Esophagus (tissue), 2 donors: ENCODE measurements around the gene METTL3. TPM values are rescaled to one million over a fixed set of nuclear protein-coding genes. Genes with fewer than 3 reads are reported as not detected.

ENCODE experiments used
- H3K27ac ChIP-seq, 2 donors: one replicate each; pipeline ENCODE4 v1.5.1; 2013; ENCODE audit warnings: low read depth in 2 of 2, mild to moderate bottlenecking in 2 of 2, inconsistent platforms in 1 of 2, low read length in 1 of 2, moderate library complexity in 1 of 2
- H3K27me3 ChIP-seq, 2 donors: one replicate each; pipeline ENCODE4 v1.6.1; 2013; ENCODE audit warnings: low read length in 2 of 2, control low read depth in 1 of 2, mild to moderate bottlenecking in 1 of 2; ENCODE audit not compliant: insufficient read depth in 2 of 2, control insufficient read depth in 1 of 2
- H3K36me3 ChIP-seq, 2 donors: one replicate each; pipeline ENCODE4 v1.6.1; 2013; ENCODE audit warnings: low read length in 1 of 2; ENCODE audit not compliant: control insufficient read depth in 2 of 2, insufficient read depth in 2 of 2
- H3K4me1 ChIP-seq, 2 donors: one replicate each; pipeline ENCODE4 v1.6.1; 2013; ENCODE audit warnings: low read length in 1 of 2; ENCODE audit not compliant: control insufficient read depth in 2 of 2, insufficient read depth in 2 of 2
- H3K4me3 ChIP-seq, 2 donors: one replicate each; pipeline ENCODE4 v1.5.1; 2013; ENCODE audit warnings: low read length in 2 of 2, mild to moderate bottlenecking in 2 of 2, low read depth in 1 of 2, moderate library complexity in 1 of 2
- H3K9me3 ChIP-seq, 2 donors: one replicate each; pipeline ENCODE4 v1.6.1; 2013; ENCODE audit warnings: mild to moderate bottlenecking in 2 of 2, low read depth in 1 of 2, low read length in 1 of 2, moderate library complexity in 1 of 2; ENCODE audit not compliant: control insufficient read depth in 2 of 2, insufficient read depth in 1 of 2
- WGBS, 2 donors: extraction: QIAGEN DNeasy Blood & Tissue Kit; methylation state at CpG; one replicate each; pipeline ENCODE4 v1.1.7; 2013; 5-methylcytosine and 5-hydroxymethylcytosine counted together
- polyA plus RNA-seq, 2 donors: library from polyadenylated mRNA; stranded (reverse); fragments of 200-250 nt; gene quantifications; one replicate each; pipeline ENCODE4 v1.2.3, GENCODE V29; 2013
- donor health status: healthy with polysubstance abuse.
- donor health status: Bipolar disorder and iron deficiency.

The METTL3 gene
- polyA plus RNA-seq, 2 donors, result 26.0 to 34.6 TPM

DNA sequence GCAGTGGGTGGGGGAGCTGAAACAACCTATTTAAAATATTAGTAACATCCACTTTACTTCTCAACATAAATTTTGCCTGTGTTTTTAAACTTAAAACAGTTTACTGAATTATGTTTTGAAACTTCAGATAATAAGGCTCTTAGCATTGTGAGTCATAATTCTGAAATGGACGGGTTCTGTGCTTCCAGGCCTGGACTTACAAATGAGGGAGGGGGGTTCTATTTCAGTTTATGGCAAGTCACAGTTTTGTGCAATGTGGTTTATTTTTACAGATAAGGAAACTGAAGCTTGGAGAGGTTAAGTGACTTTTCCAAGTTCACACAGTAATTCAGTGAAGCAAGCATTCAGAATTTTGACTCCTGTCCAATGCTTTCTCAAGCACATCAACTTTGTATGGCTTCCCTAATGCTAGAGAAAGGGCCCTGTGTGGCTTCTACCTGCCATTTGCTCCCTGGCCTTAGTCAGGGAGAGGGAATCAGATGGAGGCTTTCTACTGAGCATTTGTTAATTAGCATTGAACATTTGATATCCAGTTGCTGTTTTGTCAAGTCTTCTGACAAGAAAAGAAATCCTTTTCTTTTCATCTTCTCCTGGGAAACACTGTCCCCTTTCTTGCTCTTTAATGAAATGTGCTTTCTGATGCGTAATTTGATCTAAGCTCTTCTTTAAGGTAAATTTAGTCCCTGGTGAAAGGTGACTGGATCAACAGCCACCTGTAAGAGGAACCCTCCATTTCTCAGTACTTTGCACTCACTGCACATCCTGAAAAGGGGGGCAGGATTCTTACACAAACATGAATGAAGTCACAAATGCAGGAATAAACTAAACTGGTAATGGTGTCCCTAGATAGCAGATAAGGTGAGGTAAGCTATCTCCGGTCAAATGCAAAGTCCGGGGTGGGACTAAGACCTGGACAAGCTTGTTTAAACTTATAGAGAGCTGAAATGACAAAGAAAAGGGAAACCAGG lies 17.5 kb upstream of the METTL3 start:
- Histone ChIP-seq H3K9me3 (no peaks in the 10 kb centered on the region), H3K4me3 (no peak overlapping the region), H3K27ac (no peak overlapping the region), H3K36me3 (no peaks in the 10 kb centered on the region), H3K27me3 (no peaks in the 10 kb centered on the region), H3K4me1 (no peaks in the 10 kb centered on the region)
- WGBS, 2 donors, result 76 to 78% methylated on average over 4 of the region's 4 CpGs

DNA sequence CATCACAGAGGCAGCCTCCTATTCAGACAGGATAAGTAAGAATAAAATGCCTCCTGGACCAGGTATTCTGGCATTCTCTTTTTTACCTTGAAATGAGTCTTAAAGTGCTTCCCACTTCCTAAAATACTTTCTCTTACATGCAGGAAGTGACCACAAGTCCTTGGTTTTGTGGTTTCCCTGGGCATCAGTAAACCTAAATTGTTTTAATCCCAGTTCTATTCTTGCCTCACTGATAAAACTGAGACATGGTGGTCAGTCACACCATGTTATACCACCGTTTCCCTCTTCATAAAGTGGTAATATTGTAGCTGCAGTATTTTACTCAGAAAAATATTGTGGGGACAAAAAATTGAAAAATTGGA lies 16.2 kb upstream of the METTL3 start:
- Histone ChIP-seq H3K27ac (no peak overlapping the region), H3K36me3 (no peaks in the 10 kb centered on the region), H3K27me3 (no peaks in the 10 kb centered on the region), H3K4me1 (no peaks in the 10 kb centered on the region), H3K4me3 (no peak overlapping the region), H3K9me3 (no peaks in the 10 kb centered on the region)
- WGBS, 2 donors, result 58 to 61% methylated on average over 1 of the region's 1 CpG

DNA sequence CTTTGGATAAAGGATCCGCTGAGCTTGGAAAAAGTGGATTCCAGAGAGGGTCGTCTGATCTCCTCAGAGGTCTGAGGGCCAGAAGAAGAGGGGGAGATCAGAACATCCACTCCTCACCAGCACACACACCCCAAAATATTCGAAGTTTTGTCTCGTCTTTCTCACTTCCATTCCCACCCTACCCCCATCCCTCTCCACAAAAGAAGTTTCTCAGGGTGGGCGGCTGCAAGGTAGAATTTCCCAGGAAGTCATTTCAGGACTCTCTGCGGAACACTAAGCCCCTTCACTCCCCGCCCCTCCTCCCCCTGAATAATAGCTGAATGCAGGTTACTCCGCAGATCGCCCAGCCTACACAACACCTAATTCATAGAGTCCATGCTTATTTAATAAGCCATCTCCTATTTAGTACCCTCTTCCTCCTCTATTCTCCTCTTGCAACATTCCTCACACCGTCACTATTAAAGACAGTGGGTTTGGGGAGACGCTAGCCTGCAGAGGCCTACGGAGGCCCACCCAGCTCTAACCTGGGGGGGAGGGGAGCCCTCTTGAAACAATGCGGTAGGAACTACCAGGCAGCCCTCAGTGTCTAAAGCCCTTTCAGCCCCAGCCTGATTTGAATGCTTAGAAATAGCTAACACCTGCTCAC lies 15.7 kb upstream of the METTL3 start:
- no peak overlapping the region for H3K27ac ChIP-seq
- WGBS, 2 donors, result 20 to 24% methylated on average over 13 of the region's 13 CpGs
- no peaks in the 10 kb centered on the region for H3K36me3 ChIP-seq
- peak overlapping the region; percentile 56 to 58 for H3K4me3 ChIP-seq
- H3K27me3 ChIP-seq, result no peaks in the 10 kb centered on the region
- H3K9me3 ChIP-seq, result no peaks in the 10 kb centered on the region
- H3K4me1 ChIP-seq, result no peaks in the 10 kb centered on the region

DNA sequence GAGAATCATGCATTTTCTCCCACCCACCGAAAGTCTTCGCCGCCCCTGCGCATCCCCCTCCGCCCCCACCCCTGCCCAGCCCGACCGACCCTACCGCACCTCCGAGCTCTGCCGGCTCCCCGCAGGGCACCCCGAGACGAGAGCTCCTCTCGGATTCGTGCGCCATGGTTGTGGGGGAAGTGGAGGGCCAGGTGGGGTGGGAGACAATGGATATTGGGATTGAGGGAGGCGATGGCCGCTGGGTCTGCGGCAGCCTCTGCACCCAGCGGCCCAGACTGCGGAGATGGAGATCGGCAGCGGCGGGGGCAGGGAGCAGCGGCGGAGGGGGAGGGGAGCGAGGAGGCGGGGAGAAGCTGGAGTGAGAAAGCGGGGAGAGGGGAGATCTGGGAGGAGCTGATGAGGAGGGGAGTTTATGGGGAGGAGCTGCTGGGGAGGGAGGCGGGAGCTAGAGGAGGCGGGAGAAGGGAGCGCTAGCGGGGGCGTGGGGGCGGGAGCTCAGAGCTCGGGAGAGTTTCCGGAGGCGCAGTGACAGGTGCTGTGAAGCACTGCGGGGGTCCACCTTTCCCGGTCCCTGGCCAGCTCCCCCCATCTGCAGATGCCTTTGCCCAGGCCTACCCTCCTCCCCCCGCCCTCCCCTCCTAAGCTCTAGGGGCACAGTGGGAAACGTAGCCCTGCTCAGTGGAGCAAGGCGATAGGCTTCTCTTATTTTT lies 15.0 kb upstream of the METTL3 start, which contains the start of gene SALL2:
TSS of gene SALL2 (minus strand) at position 385 of the 710 bp plus-strand sequence. CDS start at position 166, 219 bp downstream.
- Histone ChIP-seq H3K9me3 (no peaks in the 10 kb centered on the region), H3K36me3 (no peaks in the 10 kb centered on the region), H3K27ac (peak within 1 kb of the TSS in 1 of 2 donors; percentile 43), H3K27me3 (no peaks in the 10 kb centered on the region), H3K4me3 (peak within 1 kb of the TSS; percentile 56 to 58), H3K4me1 (no peaks in the 10 kb centered on the region)
- 1% methylated on average over 33 to 42 of the region's 43 CpGs for WGBS, 2 donors

DNA sequence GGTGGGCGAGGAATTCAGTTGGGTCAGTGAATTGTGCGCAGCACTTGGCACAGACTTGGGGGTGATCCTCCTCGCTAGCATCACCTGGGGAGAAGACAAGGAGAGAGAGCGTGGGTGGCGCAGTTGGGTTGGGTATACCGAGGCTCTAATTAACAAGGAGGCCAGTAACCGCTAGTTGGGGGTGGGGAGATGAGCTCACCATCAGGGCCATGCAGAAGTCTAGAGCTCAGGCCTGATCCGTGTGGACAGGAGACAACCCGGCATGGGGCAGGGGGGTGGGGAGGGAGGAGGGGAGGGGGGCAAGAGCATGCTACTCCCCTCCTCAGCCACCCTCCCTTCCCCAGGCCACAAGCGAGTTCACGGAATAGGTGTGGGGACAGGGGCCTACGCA lies 14.4 kb upstream of the METTL3 start:
- peak overlapping the region in 1 of 2 donors; percentile 43 for H3K27ac ChIP-seq
- no peaks in the 10 kb centered on the region for H3K9me3 ChIP-seq
- H3K4me3 ChIP-seq, result peak overlapping the region; percentile 56 to 58
- H3K4me1 ChIP-seq, result no peaks in the 10 kb centered on the region
- no peaks in the 10 kb centered on the region for H3K27me3 ChIP-seq
- WGBS, 2 donors, result 27 to 58% methylated on average over 7 to 12 of the region's 12 CpGs
- no peaks in the 10 kb centered on the region for H3K36me3 ChIP-seq

DNA sequence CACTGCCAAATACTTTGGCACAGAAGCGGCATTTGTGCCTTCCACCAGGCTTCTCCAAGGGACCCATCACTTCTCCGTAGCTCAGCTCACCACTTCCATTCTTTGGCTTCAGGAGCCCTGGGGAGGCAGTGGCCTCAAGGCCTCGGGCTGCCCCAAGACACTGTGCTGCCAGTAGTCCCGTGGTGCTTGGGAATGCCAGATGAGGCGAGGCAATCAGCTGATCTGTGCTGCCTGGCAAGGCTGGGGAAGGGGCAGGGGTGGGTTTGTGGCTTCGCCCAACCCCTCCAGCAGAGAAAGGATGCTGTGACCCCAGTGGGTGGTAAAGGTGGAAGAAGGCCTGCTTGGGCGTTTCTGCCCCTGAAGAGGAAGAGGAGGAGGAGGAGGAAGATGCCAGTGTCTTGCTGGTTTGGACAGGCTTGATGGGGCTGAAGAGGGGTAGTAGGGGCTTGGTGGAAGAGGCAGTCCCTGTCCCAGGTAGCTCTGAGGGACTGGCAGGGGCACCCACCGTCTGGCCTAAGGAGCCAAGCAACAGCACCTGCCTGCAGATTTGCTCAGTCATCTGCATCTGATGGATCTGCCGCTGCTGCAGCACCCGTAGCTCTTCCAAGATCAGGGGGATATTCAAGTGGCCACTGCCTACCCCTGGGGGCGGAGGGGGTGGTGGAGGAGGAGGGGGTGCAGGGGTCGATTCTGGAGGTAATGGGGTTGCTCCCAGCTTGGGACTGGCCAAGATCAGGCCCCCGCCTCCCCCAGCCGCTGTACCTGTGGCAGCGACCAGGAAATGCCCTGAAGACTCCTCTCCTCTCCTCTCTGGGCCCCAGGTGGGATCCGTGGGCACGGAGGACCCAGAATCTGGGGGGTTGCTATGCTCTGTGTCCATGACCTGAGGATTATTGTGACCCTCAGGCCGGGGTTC lies 13.7 kb upstream of the METTL3 start:
- Histone ChIP-seq H3K36me3 (no peaks in the 10 kb centered on the region), H3K27me3 (no peaks in the 10 kb centered on the region), H3K27ac (no peak overlapping the region), H3K4me3 (no peak overlapping the region), H3K4me1 (no peaks in the 10 kb centered on the region), H3K9me3 (no peaks in the 10 kb centered on the region)
- WGBS, 2 donors, result 81 to 83% methylated on average over 18 of the region's 18 CpGs

DNA sequence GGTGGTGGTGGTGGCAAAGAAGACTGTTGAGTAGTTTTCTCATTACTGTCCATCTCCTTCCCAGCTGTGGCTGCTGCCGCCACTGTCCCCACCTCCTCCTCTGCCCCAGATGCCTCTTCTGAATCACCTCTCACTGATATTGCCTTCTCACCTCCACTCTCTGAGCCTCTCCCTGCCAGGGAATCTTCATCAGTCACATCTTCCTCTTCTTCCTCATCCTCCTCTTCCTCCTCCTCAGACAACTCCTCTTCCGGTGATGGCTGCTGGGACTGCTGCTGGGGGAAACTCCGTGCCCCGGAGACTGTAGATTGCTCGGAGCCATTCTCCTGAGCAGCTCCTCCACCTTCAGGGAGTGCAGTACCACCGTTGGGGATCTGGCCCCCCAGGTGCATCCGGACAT lies 12.1 kb upstream of the METTL3 start:
- Histone ChIP-seq H3K27me3 (no peaks in the 10 kb centered on the region), H3K27ac (no peak overlapping the region), H3K4me3 (no peak overlapping the region), H3K4me1 (no peaks in the 10 kb centered on the region), H3K9me3 (no peaks in the 10 kb centered on the region), H3K36me3 (no peaks in the 10 kb centered on the region)
- WGBS, 2 donors, result 76 to 88% methylated on average over 6 to 7 of the region's 7 CpGs

DNA sequence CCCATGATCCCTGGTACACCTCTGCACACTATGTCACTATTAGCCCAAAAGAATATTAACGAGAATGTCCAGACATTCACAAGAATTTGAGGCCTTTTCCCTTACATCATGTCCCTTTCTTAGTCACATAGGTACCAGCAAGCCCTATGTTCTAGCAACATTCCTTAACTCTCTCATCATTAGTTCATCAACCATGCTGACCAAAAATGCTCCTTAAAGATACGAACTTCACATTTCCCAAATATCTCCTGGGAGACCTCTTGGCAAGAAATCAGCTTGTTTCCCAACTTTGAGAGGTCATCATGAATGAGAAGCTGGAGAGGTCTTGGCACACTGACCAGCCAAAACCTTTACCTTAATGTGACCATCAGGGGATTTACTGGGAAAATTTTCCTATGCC lies 10.4 kb upstream of the METTL3 start:
- Histone ChIP-seq H3K36me3 (no peaks in the 10 kb centered on the region), H3K9me3 (no peaks in the 10 kb centered on the region), H3K4me3 (no peak overlapping the region), H3K27ac (no peak overlapping the region), H3K27me3 (no peaks in the 10 kb centered on the region), H3K4me1 (no peaks in the 10 kb centered on the region)
- 66 to 80% methylated on average over 2 of the region's 2 CpGs for WGBS, 2 donors

DNA sequence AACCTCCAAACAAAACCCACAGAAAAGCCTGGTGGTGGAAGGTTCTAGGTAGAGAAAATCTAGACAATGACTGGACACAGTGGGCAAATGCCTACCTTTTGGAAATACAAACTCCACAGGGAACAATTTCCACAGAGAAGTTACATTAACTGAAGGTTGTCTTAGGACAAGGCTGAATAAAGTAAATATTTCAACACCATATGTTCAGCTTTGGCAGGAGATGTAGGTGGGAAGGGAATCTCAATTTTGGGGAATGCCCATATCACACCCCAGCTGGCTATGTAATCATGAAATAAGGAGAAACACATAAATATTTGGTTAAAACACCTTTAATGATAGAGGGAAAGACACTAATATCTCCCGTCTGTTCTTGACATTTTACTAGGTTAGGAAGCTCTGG lies 9.6 kb upstream of the METTL3 start:
- H3K4me1 ChIP-seq, result no peaks in the 10 kb centered on the region
- H3K36me3 ChIP-seq, result no peaks in the 10 kb centered on the region
- 74 to 87% methylated on average over 1 of the region's 1 CpG for WGBS, 2 donors
- H3K27ac ChIP-seq, result no peak overlapping the region
- no peak overlapping the region for H3K4me3 ChIP-seq
- no peaks in the 10 kb centered on the region for H3K9me3 ChIP-seq
- no peaks in the 10 kb centered on the region for H3K27me3 ChIP-seq
